Body of pancreas (tissue), 4 donors: ENCODE results near the gene CALCOCO1.

Experiments
- CTCF ChIP-seq, 7 experiments: fragments of 450-650 bp in 4 of 7; fragments of 200-600 bp in 3 of 7; sonication (generic) in 3 of 7; IDR thresholded peaks; one replicate each; pipeline ENCODE4 v1.5.1; 2016 to 2019; ENCODE audit warnings: antibody characterized with exemption in 7 of 7
- POLR2A ChIP-seq, 3 donors: fragments of 450-650 bp; IDR thresholded peaks; one replicate each; pipeline ENCODE4 v1.6.1; 2016; ENCODE audit warnings: antibody characterized with exemption in 3 of 3, mild to moderate bottlenecking in 2 of 3

GRCh38 chr12:53719649-53720048 is 7.6 kb downstream of the CALCOCO1 start:
- TF ChIP-seq POLR2A (IDR thresholded peaks at IDR 0.05) (no peak), CTCF (IDR thresholded peaks at IDR 0.05) (no peak)
